OCI-LY3 (cell line): ENCODE measurements around the gene LAPTM5.

Experiments
- EZH2phosphoT487 ChIP-seq: fragments of 200-600 bp; shearing (Covaris generic); IDR thresholded peaks from 2 replicates; pipeline ENCODE4 v1.6.1; 2018; ENCODE audit warnings: antibody characterized with exemption, mixed run types, low read depth
- TF ChIP-seq, protein P1 (sequence below): fragments of 200-600, 300-600 bp; sonication (generic); IDR thresholded peaks from 2 replicates; pipeline ENCODE4 v1.5.1; 2014; ENCODE audit warnings: antibody characterized with exemption, low read length, low read depth

DNA sequence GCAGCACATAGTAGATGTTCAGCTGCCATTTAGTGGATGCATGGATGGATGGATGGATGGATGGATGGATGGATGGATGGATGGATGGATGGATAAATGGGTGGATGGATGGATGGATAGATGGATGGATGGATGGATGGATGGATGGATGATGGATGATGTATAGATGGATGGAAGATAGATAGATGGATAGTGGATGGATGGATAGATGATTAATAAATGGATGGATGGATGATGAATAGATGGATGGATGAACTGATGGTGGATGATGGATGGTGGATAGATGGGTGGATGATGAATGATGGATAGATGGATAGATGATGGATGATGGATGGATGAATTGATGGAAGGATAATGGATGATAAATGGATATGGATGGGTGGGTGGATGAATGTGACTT lies 54.8 kb downstream of the LAPTM5 start:
- TF ChIP-seq, protein P1, sequence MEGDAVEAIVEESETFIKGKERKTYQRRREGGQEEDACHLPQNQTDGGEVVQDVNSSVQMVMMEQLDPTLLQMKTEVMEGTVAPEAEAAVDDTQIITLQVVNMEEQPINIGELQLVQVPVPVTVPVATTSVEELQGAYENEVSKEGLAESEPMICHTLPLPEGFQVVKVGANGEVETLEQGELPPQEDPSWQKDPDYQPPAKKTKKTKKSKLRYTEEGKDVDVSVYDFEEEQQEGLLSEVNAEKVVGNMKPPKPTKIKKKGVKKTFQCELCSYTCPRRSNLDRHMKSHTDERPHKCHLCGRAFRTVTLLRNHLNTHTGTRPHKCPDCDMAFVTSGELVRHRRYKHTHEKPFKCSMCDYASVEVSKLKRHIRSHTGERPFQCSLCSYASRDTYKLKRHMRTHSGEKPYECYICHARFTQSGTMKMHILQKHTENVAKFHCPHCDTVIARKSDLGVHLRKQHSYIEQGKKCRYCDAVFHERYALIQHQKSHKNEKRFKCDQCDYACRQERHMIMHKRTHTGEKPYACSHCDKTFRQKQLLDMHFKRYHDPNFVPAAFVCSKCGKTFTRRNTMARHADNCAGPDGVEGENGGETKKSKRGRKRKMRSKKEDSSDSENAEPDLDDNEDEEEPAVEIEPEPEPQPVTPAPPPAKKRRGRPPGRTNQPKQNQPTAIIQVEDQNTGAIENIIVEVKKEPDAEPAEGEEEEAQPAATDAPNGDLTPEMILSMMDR = no peak
- no peak for TF ChIP-seq EZH2phosphoT487
